ENCODE measurements around the gene TECTA.

DNA sequence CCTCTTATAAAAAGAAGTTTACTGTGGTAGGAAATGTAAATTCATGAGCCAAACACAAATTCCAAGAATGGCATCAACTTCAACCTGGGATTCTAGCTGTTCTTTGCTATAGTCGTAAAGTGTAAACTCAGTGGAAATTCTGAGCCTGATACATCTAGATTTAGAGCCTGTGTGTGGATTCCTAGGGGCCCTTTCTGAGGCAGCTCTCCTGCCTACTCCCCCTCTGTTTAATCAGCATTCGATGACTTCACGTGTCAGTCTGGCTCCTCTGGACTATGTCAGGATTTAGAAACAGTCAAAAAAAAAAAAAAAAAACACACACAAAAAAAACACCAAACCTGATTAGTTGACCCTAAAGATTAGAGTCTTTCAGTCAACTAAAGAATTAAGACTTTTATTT lies 98.5 kb downstream of the TECTA start:
- TF ChIP-seq, protein P1, sequence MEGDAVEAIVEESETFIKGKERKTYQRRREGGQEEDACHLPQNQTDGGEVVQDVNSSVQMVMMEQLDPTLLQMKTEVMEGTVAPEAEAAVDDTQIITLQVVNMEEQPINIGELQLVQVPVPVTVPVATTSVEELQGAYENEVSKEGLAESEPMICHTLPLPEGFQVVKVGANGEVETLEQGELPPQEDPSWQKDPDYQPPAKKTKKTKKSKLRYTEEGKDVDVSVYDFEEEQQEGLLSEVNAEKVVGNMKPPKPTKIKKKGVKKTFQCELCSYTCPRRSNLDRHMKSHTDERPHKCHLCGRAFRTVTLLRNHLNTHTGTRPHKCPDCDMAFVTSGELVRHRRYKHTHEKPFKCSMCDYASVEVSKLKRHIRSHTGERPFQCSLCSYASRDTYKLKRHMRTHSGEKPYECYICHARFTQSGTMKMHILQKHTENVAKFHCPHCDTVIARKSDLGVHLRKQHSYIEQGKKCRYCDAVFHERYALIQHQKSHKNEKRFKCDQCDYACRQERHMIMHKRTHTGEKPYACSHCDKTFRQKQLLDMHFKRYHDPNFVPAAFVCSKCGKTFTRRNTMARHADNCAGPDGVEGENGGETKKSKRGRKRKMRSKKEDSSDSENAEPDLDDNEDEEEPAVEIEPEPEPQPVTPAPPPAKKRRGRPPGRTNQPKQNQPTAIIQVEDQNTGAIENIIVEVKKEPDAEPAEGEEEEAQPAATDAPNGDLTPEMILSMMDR (IDR thresholded peaks at IDR 0.05) = no peak
- no peak for TF ChIP-seq POLR2AphosphoS5 (IDR thresholded peaks at IDR 0.05)
- TF ChIP-seq POLR2A (IDR thresholded peaks at IDR 0.05) = no peak
